CD4-positive, CD25-positive, alpha-beta regulatory T cell (primary cell): ENCODE data around the gene TBL1XR1. TPM values are rescaled to one million over a fixed set of nuclear protein-coding genes. Genes with fewer than 3 reads are reported as not detected.

Experiments used
- ATAC-seq, 2 donors: fragments of 150-1000 bp; cut with Tn5 transposase; one replicate each; pipeline ENCODE4 v1.10.0; 2021; ENCODE audit warnings: low read depth in 2 of 2, moderate number of reproducible peaks in 2 of 2, moderate library complexity in 1 of 2
- DNase-seq, 3 donors: peaks; one replicate each; pipeline versions ENCODE4 v3.0.0 to v3.0.0-alpha.2; 2012 to 2022; ENCODE audit warnings: mixed read lengths in 1 of 3
- H3K27ac ChIP-seq: one replicate; pipeline ENCODE4 v1.7.0; 2013; ENCODE audit warnings: mild to moderate bottlenecking, low read length; ENCODE audit not compliant: insufficient read depth, poor library complexity, severe bottlenecking
- H3K27me3 ChIP-seq: one replicate; pipeline ENCODE4 v1.7.0; 2013; ENCODE audit warnings: low read length; ENCODE audit not compliant: control insufficient read depth, insufficient read depth
- H3K36me3 ChIP-seq: one replicate; pipeline ENCODE4 v1.7.0; 2013; ENCODE audit warnings: mild to moderate bottlenecking, low read length, moderate library complexity; ENCODE audit not compliant: control insufficient read depth, insufficient read depth
- H3K4me1 ChIP-seq: 2 replicates; pipeline ENCODE4 v1.7.0; 2013; ENCODE audit warnings: mild to moderate bottlenecking, low read length; ENCODE audit not compliant: insufficient read depth, control insufficient read depth, poor library complexity, severe bottlenecking
- H3K4me3 ChIP-seq: one replicate; pipeline ENCODE4 v1.7.0; 2013; ENCODE audit warnings: low read depth, mild to moderate bottlenecking, low read length, moderate library complexity
- H3K9me3 ChIP-seq, 2 experiments: 1 replicate in 1 of 2; 2 replicates in 1 of 2; pipeline ENCODE4 v1.7.0; 2013; ENCODE audit warnings: low read length in 2 of 2, mild to moderate bottlenecking in 1 of 2, moderate library complexity in 1 of 2; ENCODE audit not compliant: control insufficient read depth in 2 of 2
- H3K27ac Mint-ChIP-seq, 3 donors: one replicate each; pipeline ENCODE4 v1.8.0; 2020 to 2022; ENCODE audit warnings: mild to moderate bottlenecking in 3 of 3, mixed read lengths in 3 of 3, moderate library complexity in 2 of 3
- H3K27me3 Mint-ChIP-seq: one replicate; pipeline ENCODE4 v1.8.0; 2022; ENCODE audit warnings: mild to moderate bottlenecking, mixed read lengths
- H3K36me3 Mint-ChIP-seq: one replicate; pipeline ENCODE4 v1.8.0; 2020; ENCODE audit warnings: mixed read lengths
- H3K4me1 Mint-ChIP-seq, 4 donors: one replicate each; pipeline ENCODE4 v1.8.0; 2020 to 2022; ENCODE audit warnings: mixed read lengths in 4 of 4, mild to moderate bottlenecking in 1 of 4
- H3K4me3 Mint-ChIP-seq, 4 donors: one replicate each; pipeline ENCODE4 v1.8.0; 2020 to 2022; ENCODE audit warnings: mild to moderate bottlenecking in 4 of 4, mixed read lengths in 4 of 4, moderate library complexity in 3 of 4
- H3K9me3 Mint-ChIP-seq, 7 donors: one replicate each; pipeline ENCODE4 v1.8.0; 2020 to 2022; ENCODE audit warnings: mixed read lengths in 7 of 7, mild to moderate bottlenecking in 3 of 7, moderate library complexity in 2 of 7
- polyA plus RNA-seq, 4 donors: library from polyadenylated mRNA; unstranded; fragments of 300-500 nt; fragmentation: Illumina TruSeq; gene quantifications; one replicate each; pipeline ENCODE4 v1.2.3, GENCODE V29; 2021
- total RNA-seq: library from RNA; stranded (reverse); gene quantifications from one replicate; pipeline ENCODE4 v1.2.3, GENCODE V29; 2022

TBL1XR1 gene
- total and polyA plus RNA-seq, 5 donors from 2014 or later: 34.0 to 146 (median 41.6) TPM

DNA sequence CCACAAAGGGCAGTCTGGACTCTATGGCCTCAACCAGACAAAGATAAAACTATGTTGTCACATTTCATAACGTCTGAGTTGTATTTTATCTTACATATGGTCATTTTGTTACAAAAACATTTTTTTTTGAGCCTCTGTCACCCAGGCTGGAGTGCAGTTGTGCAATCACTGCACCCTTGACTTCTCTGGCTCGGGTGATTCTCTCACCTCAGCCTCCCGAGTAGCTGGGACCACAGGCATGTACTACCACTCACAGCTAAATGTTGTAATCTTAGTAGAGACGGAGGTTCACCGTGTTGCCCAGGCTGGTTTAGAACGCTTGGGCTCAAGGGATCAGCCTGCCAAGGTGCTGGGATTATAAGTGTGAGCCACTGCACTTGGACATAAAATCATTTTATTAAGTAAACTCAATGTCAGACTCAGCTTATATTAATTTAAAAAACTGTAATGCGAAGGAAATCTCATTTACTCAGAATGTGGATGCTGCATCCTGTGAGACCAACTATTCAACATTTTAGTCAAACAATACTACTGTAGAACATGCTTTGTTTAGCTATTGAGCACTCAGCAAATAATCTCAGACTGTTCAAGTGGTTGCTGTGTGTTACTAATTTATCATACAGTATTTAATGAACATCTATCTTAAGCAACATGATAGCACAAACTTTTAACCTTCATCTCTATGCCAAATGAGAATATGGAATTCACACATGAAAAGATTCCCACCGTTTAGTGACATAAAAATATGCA is 209.2 kb downstream of the TBL1XR1 start:
- Histone ChIP-seq H3K9me3 (no peaks in the 10 kb centered on the region), H3K36me3 (no peaks in the 10 kb centered on the region), H3K27ac (no peak overlapping the region), H3K4me3 (no peak overlapping the region), H3K4me1 (no peaks in the 10 kb centered on the region), H3K27me3 (no peaks in the 10 kb centered on the region)
- H3K27ac Mint-ChIP-seq: no peak overlapping the region
- no peak for DNase-seq
- no peak overlapping the region for H3K4me3 Mint-ChIP-seq
- H3K27me3 Mint-ChIP-seq: no peaks in the 10 kb centered on the region
- H3K36me3 Mint-ChIP-seq: no peaks in the 10 kb centered on the region
- H3K4me1 Mint-ChIP-seq: no peaks in the 10 kb centered on the region
- peaks cover 0 to 6% (median 0%) of the 10 kb centered on the region in 7 donors for H3K9me3 Mint-ChIP-seq
- no peak for ATAC-seq

GRCh38 chr3:176978441-176978840 is 218.8 kb downstream of the TBL1XR1 start:
- Histone ChIP-seq H3K4me1 (no peaks in the 10 kb centered on the region), H3K27me3 (no peaks in the 10 kb centered on the region), H3K27ac (no peak overlapping the region), H3K4me3 (no peak overlapping the region), H3K9me3 (no peaks in the 10 kb centered on the region), H3K36me3 (no peaks in the 10 kb centered on the region)
- H3K4me1 Mint-ChIP-seq: no peaks in the 10 kb centered on the region
- no peak for DNase-seq
- H3K27ac Mint-ChIP-seq: no peak overlapping the region
- no peak for ATAC-seq
- H3K4me3 Mint-ChIP-seq: no peak overlapping the region
- H3K36me3 Mint-ChIP-seq: no peaks in the 10 kb centered on the region
- H3K9me3 Mint-ChIP-seq: peaks cover 0 to 18% (median 4%) of the 10 kb centered on the region in 7 donors
- H3K27me3 Mint-ChIP-seq: no peaks in the 10 kb centered on the region

GRCh38 chr3:176977331-176977730 is 220.0 kb downstream of the TBL1XR1 start:
- Histone ChIP-seq H3K27ac (no peak overlapping the region), H3K27me3 (no peaks in the 10 kb centered on the region), H3K36me3 (no peaks in the 10 kb centered on the region), H3K4me1 (no peaks in the 10 kb centered on the region), H3K9me3 (no peaks in the 10 kb centered on the region), H3K4me3 (no peak overlapping the region)
- Mint-ChIP-seq H3K27me3 (no peaks in the 10 kb centered on the region), H3K36me3 (no peaks in the 10 kb centered on the region), H3K4me3 (no peak overlapping the region), H3K9me3 (peaks cover 0 to 11% (median 4%) of the 10 kb centered on the region in 7 donors), H3K27ac (no peak overlapping the region), H3K4me1 (no peaks in the 10 kb centered on the region)
- DNase-seq (no peak), ATAC-seq (no peak)

DNA sequence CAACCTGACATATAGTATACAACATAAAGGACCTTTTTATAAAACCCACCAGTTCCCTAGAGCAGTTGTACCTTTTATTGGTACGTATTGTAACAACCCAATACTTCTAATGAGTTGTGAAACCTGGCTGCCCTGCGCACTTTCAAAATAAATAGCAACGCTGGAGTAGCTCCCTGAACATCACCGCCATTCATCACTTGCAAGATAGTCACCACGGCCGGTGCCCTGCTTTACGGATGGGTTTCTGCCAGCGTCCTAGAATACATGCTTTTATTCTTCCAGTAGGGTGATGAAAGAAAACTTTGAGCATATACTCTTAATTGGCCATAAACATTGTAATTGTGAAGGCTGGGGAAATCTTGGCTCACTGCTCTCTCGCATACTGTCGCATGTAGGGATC is 220.7 kb downstream of the TBL1XR1 start:
- ATAC-seq (no peak), DNase-seq (no peak)
- Mint-ChIP-seq H3K36me3 (no peaks in the 10 kb centered on the region), H3K27ac (no peak overlapping the region), H3K4me3 (no peak overlapping the region), H3K4me1 (no peaks in the 10 kb centered on the region), H3K27me3 (no peaks in the 10 kb centered on the region), H3K9me3 (peaks cover 0 to 4% (median 0%) of the 10 kb centered on the region in 7 donors)
- H3K27me3 ChIP-seq: no peaks in the 10 kb centered on the region
- no peak overlapping the region for H3K27ac ChIP-seq
- no peak overlapping the region for H3K4me3 ChIP-seq
- no peaks in the 10 kb centered on the region for H3K9me3 ChIP-seq
- H3K36me3 ChIP-seq: no peaks in the 10 kb centered on the region
- H3K4me1 ChIP-seq: no peaks in the 10 kb centered on the region

- no peaks in the 10 kb centered on the region for H3K4me1 Mint-ChIP-seq
- Histone ChIP-seq H3K4me1 (no peaks in the 10 kb centered on the region), H3K9me3 (no peaks in the 10 kb centered on the region), H3K27me3 (peaks cover 2% of the 10 kb centered on the region), H3K4me3 (no peak overlapping the region), H3K27ac (no peak overlapping the region), H3K36me3 (no peaks in the 10 kb centered on the region)
- H3K9me3 Mint-ChIP-seq: no peaks in the 10 kb centered on the region
- no peaks in the 10 kb centered on the region for H3K27me3 Mint-ChIP-seq
- H3K4me3 Mint-ChIP-seq: no peak overlapping the region
- no peaks in the 10 kb centered on the region for H3K36me3 Mint-ChIP-seq
- ATAC-seq (no peak), DNase-seq (no peak)
- no peak overlapping the region for H3K27ac Mint-ChIP-seq
Observed at GRCh38 chr3:176974279-176974678, 223.0 kb downstream of the TBL1XR1 start.

- Histone ChIP-seq H3K9me3 (no peaks in the 10 kb centered on the region), H3K36me3 (no peaks in the 10 kb centered on the region), H3K27ac (no peak overlapping the region), H3K4me1 (no peaks in the 10 kb centered on the region), H3K27me3 (peaks cover 2% of the 10 kb centered on the region), H3K4me3 (no peak overlapping the region)
- ATAC-seq: no peak
- Mint-ChIP-seq H3K4me1 (no peaks in the 10 kb centered on the region), H3K27ac (no peak overlapping the region), H3K4me3 (no peak overlapping the region), H3K36me3 (no peaks in the 10 kb centered on the region), H3K9me3 (no peaks in the 10 kb centered on the region), H3K27me3 (no peaks in the 10 kb centered on the region)
- DNase-seq: peak in 1 of 3 donors; percentile 5
Observed at GRCh38 chr3:176971613-176972174, 225.6 kb downstream of the TBL1XR1 start.

GRCh38 chr3:176970770-176971169 is 226.5 kb downstream of the TBL1XR1 start:
- ATAC-seq: no peak
- no peak overlapping the region for H3K4me3 Mint-ChIP-seq

GRCh38 chr3:176969506-176969905 is 227.8 kb downstream of the TBL1XR1 start:
- no peak overlapping the region for H3K27ac Mint-ChIP-seq
- H3K9me3 ChIP-seq: no peaks in the 10 kb centered on the region
- H3K4me3 Mint-ChIP-seq: no peak overlapping the region
- no peak overlapping the region for H3K27ac ChIP-seq
- no peaks in the 10 kb centered on the region for H3K27me3 Mint-ChIP-seq
- no peaks in the 10 kb centered on the region for H3K4me1 ChIP-seq
- no peaks in the 10 kb centered on the region for H3K36me3 Mint-ChIP-seq
- no peak for ATAC-seq
- no peak overlapping the region for H3K4me3 ChIP-seq
- no peaks in the 10 kb centered on the region for H3K36me3 ChIP-seq
- peaks cover 2% of the 10 kb centered on the region for H3K27me3 ChIP-seq
- no peak for DNase-seq
- H3K9me3 Mint-ChIP-seq: no peaks in the 10 kb centered on the region
- H3K4me1 Mint-ChIP-seq: peaks cover 0 to 4% (median 0%) of the 10 kb centered on the region in 4 donors

More at GRCh38 chr3:176970770-176971169, 226.5 kb downstream of the TBL1XR1 start:
- Histone ChIP-seq H3K4me3 (no peak overlapping the region), H3K36me3 (no peaks in the 10 kb centered on the region), H3K27ac (no peak overlapping the region), H3K27me3 (peaks cover 2% of the 10 kb centered on the region), H3K9me3 (no peaks in the 10 kb centered on the region), H3K4me1 (no peaks in the 10 kb centered on the region)
- Mint-ChIP-seq H3K27me3 (no peaks in the 10 kb centered on the region), H3K9me3 (no peaks in the 10 kb centered on the region), H3K27ac (no peak overlapping the region), H3K4me1 (peaks cover 0 to 2% (median 0%) of the 10 kb centered on the region in 4 donors), H3K36me3 (no peaks in the 10 kb centered on the region)
- no peak for DNase-seq
